KOPT-K1 (cell line): ENCODE results near the gene IL11.

ENCODE experiments used
- H3K27ac ChIP-seq: fragments of 200-600 bp; sonication (generic); 2 replicates; pipeline ENCODE4 v1.5.1; 2016; ENCODE audit warnings: antibody characterized with exemption, mild to moderate bottlenecking, low read depth, low read length; ENCODE audit not compliant: poor library complexity, severe bottlenecking
- H3K36me3 ChIP-seq: fragments of 200-600 bp; sonication (generic); 2 replicates; pipeline ENCODE4 v1.5.1; 2017; ENCODE audit warnings: antibody characterized with exemption, mild to moderate bottlenecking, low read length, moderate library complexity; ENCODE audit not compliant: insufficient read depth
- H3K9me3 ChIP-seq: fragments of 200-600 bp; sonication (generic); 2 replicates; pipeline ENCODE4 v1.5.1; 2017; ENCODE audit warnings: antibody characterized with exemption, low read length, mild to moderate bottlenecking; ENCODE audit not compliant: insufficient read depth, poor library complexity, severe bottlenecking

IL11 gene

GRCh38 chr19:55368701-55369563 is 1.3 kb downstream of the IL11 start:
- H3K27ac ChIP-seq, result no peak overlapping the region
- no peaks in the 10 kb centered on the region for H3K36me3 ChIP-seq
- no peaks in the 10 kb centered on the region for H3K9me3 ChIP-seq

GRCh38 chr19:55368106-55368505 is 2.2 kb downstream of the IL11 start:
- Histone ChIP-seq H3K27ac (no peak overlapping the region), H3K36me3 (no peaks in the 10 kb centered on the region)

DNA sequence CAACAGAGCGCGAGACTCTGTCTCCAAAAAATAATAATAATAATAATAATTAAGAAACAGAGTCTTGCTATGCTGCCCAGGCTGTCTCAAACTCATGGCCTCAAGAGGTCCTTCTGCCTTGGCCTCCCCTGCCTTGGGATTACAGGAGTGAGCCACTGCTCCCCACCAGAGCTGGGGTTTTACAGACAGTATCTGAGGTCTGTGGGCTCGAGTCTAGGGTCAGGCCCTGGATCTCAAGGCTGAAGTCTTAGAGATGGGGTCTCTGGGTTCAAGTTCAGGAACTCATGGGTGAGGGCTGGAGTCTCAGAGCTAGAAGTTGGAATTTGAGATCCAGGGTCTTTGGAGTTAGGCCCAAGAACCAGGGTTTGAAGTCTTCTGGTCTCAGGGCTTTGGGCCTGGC is 3.5 kb downstream of the IL11 start:
- H3K27ac ChIP-seq, result no peak overlapping the region
- H3K36me3 ChIP-seq, result no peaks in the 10 kb centered on the region
- no peaks in the 10 kb centered on the region for H3K9me3 ChIP-seq

More at GRCh38 chr19:55368106-55368505, 2.2 kb downstream of the IL11 start:
- no peaks in the 10 kb centered on the region for H3K9me3 ChIP-seq

DNA sequence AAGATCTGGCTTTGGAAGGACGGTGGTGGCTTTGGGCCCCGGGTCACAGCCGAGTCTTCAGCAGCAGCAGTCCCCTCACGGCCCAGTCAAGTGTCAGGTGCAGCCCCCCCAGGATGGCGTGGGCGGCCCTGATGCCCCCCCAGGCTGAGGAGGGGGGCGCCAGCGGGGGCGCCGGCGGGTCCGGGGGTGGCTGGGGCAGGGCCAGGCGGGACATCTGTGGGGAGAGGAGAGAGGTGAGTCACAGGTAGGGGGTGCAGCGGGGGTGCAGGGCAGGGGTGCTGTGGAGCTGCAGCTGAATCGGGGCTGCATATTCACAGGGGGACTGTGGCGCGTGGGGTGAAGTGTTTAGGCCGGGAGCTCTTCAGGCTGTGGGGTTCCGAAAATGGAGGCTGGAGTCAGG is 4.3 kb downstream of the IL11 start:
- no peaks in the 10 kb centered on the region for H3K36me3 ChIP-seq
- H3K9me3 ChIP-seq, result no peaks in the 10 kb centered on the region
- no peak overlapping the region for H3K27ac ChIP-seq

GRCh38 chr19:55365245-55365644 is 5.0 kb downstream of the IL11 start:
- no peaks in the 10 kb centered on the region for H3K36me3 ChIP-seq
- no peak overlapping the region for H3K27ac ChIP-seq
- no peaks in the 10 kb centered on the region for H3K9me3 ChIP-seq

GRCh38 chr19:55362990-55363716 is 7.1 kb downstream of the IL11 start, which contains the start of gene GARIN5B:
Gene GARIN5B, minus strand, starts transcription at chr19:55363260. Its CDS starts 194 bp downstream, at chr19:55363066.
- H3K9me3 ChIP-seq, result no peaks in the 10 kb centered on the region
- no peak within 1 kb of the TSS for H3K27ac ChIP-seq
- H3K36me3 ChIP-seq, result no peaks in the 10 kb centered on the region

DNA sequence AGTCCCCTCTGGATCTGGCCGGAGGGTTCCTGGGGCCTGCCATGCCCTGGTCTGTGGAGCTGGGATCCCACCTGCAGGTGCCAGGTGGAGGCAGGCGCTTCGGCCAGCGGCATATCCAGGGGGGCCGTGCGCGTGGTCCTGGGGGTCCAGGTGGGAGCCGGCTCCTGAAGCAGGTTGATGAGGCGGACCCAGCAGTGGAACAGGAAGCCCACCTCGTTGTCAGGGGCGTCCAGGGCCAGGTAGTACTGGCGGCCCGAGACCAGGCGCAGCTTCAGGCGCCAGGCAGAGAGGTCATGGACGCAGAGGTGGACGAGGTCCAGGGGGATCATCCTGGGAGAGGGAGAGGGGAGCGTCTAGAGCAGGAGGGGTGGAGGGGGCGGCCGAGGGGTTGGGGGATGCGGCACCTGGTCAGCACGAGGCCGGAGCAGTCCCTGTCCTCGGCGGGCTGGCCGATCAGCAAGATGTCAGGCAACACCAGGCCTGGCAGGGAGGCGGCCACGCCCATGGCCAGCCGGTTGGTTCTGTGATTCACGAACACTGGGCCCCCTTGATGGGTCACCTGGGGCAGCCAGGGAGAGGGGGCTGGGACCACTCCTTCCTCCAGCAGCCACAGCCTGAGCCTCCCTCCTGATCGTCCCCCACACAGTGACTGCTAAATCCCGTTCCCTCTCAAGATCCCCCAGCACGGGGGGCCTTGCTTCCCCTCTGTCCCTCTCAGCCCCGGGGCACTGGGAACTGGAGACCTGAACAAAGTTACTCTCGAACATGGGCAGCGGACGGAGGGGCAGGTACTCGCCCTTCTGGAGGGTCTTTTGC is 7.9 kb downstream of the IL11 start:
- Histone ChIP-seq H3K27ac (no peak overlapping the region), H3K9me3 (no peaks in the 10 kb centered on the region), H3K36me3 (no peaks in the 10 kb centered on the region)

- Histone ChIP-seq H3K36me3 (no peaks in the 10 kb centered on the region), H3K9me3 (no peaks in the 10 kb centered on the region), H3K27ac (no peak overlapping the region)
These were observed 9.4 kb downstream of the IL11 start for GRCh38 chr19:55360902-55361301.

DNA sequence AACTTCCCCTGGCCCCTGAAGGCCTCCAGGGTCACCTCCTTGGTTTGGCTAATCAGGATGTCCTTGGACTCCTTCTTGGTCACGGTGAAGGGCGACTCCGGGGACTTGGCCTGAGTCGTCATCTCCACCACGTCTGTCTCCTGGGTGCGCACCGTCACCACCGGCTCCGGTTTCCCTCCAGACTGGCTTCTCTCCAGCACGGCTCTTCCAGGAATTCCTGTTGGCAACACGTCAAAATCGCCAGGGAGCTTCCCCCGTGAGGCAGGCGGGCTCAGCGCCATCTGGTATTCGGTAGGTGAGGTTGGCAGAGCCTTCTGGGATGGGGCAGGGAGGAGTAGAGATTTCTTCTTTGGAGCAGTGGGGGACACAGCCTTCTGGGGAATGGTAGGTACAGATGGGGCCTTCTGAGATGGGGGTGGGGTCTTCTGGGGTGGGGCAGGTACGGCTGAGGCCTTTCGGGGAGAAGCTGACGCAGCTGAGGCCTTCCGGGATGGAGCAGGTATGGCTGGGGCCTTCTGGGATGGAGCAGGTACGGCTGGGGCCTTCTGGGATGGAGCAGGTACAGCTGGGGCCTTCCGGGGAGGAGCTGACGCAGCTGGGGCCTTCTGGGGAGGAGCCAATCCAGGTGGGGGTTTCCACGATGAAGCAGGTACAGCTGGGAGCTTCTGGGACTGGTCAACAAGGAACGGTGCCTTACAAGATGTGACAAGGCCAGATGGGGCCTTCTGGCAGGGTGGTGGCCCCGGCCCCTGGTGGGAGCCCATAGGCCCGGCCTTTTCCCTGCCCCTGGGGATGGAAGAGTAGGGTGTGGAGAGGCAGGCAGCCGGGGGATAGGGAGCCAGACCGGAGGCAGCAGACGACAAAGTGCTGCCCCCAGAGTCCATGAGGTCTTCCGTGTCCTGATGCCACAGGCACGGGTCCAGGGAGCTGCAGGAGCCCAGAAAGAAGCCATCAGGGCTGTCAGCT is 11.0 kb downstream of the IL11 start:
- Histone ChIP-seq H3K36me3 (no peaks in the 10 kb centered on the region), H3K27ac (no peak overlapping the region), H3K9me3 (no peaks in the 10 kb centered on the region)

GRCh38 chr19:55358493-55358892 is 11.8 kb downstream of the IL11 start:
- Histone ChIP-seq H3K9me3 (no peaks in the 10 kb centered on the region), H3K27ac (no peak overlapping the region), H3K36me3 (no peaks in the 10 kb centered on the region)

DNA sequence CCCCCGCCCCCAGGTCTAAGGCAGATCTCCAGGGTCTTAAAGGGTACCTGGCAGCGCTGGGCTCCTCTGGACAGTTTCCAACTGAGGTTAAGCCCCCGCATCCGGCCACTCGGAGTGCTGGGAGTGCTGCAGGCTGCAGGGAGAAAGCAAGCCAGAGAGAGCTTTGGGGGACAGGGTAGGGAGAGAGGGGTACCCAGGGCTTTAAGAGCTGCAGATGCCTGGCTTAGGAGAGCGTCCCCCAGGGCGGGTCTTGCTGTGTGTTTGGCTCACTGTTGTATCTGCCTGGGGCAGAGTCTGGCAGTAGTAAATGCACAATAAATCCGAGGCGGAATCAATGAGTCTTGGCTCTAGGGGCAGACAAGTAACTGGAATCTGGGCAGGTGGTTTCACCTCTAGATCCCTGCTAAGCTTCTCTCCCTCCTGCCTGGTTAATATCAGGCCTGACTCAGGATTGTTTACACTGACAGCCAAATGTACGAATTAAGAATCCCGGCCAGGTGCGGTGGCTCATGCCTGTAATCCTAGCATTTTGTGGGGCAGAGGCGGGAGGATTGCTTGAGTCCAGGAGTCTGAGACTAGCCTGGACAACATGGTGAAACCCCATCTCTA is 14.9 kb downstream of the IL11 start:
- Histone ChIP-seq H3K27ac (no peak overlapping the region), H3K9me3 (no peaks in the 10 kb centered on the region), H3K36me3 (no peaks in the 10 kb centered on the region)

DNA sequence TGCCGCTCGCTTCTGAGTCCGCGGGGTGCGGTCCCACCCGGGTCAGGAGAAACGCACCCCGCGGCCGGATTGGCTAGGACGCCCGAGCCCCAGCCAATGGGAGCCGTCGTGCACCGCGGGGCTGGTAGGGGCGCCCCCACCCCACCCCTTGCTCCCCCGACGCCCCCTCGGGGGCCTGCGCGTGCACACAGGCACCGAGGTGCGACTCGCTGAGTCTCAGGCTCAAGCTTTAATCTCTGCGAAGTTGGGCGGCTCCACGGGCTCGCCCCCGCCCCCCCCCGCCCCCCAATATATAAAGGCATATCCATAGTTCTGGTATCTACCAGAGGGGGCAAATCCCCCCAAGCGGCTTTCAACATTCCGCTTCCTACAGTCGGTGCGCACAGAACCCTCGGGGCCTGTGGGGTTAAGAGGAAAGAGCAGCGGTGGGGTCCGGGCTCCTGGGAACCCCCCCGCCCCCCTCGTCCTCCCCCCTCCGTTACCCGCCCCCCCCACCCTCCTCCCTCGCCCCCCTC is 15.5 kb downstream of the IL11 start, which contains the start of gene COX6B2:
TSS of gene COX6B2 (minus strand) at position 22 of the 515 bp plus-strand sequence. CDS start 198 bp downstream, outside the sequence.
- Histone ChIP-seq H3K9me3 (no peaks in the 10 kb centered on the region), H3K27ac (no peak within 1 kb of the TSS), H3K36me3 (no peaks in the 10 kb centered on the region)

DNA sequence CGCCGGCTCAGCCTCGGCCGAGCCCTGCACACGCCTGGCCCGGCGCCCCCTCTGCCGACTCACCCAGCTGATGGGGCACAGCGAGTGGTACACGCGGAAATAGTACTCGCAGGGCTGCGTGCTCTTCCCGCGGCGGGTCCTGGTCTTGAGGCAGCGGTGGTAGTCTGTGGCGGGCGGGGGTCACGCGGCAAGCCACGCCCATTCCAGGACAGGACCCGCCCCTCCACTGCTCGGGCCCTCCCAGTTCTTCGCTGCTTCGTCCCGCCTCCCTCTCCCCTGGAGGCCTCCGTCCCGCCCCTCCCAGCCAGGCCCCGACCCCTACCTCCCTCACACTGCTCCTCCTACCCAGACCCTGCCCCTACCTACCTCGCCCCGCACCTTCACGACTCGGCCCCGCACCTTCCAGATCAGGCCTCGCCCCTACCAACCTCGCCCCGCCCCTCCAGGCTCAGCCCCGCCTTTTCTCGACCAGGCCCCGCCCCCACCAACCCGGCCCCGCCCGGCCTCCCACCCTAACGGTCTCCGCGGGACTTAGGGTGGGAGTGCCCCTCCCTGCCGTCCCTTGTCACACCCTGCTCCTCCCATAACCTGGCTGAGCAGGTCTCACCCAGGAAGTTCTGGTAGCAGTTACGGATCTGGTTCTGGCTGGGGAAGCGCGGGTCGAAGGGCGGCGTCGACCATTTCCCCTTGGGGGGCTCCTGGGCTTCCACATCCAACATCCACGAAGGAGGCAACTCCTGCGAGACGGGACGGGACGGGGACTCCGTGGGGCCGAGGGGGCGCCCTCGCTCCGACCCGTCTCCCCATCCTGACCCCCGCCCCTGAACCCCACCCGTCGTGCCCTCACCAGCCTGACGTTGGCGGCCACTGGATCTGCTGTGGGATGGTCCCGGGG is 16.2 kb downstream of the IL11 start:
- H3K27ac ChIP-seq, result no peak overlapping the region
- no peaks in the 10 kb centered on the region; the same call in 1 of the 2 replicates for H3K36me3 ChIP-seq
- no peaks in the 10 kb centered on the region for H3K9me3 ChIP-seq
